GM12864 (cell line): ENCODE data around the gene CLNK.

Source experiments
- DNase-seq: peaks from one replicate; pipeline ENCODE4 v3.0.0-alpha.2; 2011; ENCODE audit warnings: low read depth
- H3K4me3 ChIP-seq: 2 replicates; pipeline ENCODE4 v1.5.1; 2011; ENCODE audit warnings: mild to moderate bottlenecking, low read depth, low read length, control low read depth
- CTCF ChIP-seq: IDR thresholded peaks from 2 replicates; pipeline ENCODE4 v1.5.1; 2011; ENCODE audit warnings: low read depth, mild to moderate bottlenecking, moderate library complexity, low read length, control low read depth, inconsistent platforms; ENCODE audit errors: missing control alignments

The CLNK gene

GRCh38 chr4:10639100-10639499, 45.5 kb downstream of the CLNK start:
- no peak for DNase-seq
- no peak for TF ChIP-seq CTCF
- H3K4me3 ChIP-seq = no peak overlapping the region

GRCh38 chr4:10635091-10635490, 49.5 kb downstream of the CLNK start:
- no peak for DNase-seq
- no peak overlapping the region for H3K4me3 ChIP-seq

GRCh38 chr4:10629394-10629793, 55.2 kb downstream of the CLNK start:
- no peak for TF ChIP-seq CTCF
- H3K4me3 ChIP-seq = no peak overlapping the region
- no peak for DNase-seq

More at GRCh38 chr4:10635091-10635490, 49.5 kb downstream of the CLNK start:
- no peak for TF ChIP-seq CTCF

- no peak for TF ChIP-seq CTCF
- no peak overlapping the region for H3K4me3 ChIP-seq
- no peak for DNase-seq
Observed at GRCh38 chr4:10625131-10625530, 59.4 kb downstream of the CLNK start.

- H3K4me3 ChIP-seq = no peak overlapping the region
- no peak for DNase-seq
- TF ChIP-seq CTCF = no peak
Observed at GRCh38 chr4:10623862-10624261, 60.7 kb downstream of the CLNK start.

GRCh38 chr4:10623241-10623640, 61.3 kb downstream of the CLNK start:
- DNase-seq = no peak
- no peak for TF ChIP-seq CTCF
- H3K4me3 ChIP-seq = no peak overlapping the region

GRCh38 chr4:10622728-10623127, 61.8 kb downstream of the CLNK start:
- TF ChIP-seq CTCF = peak; percentile 52
- DNase-seq = no peak
- H3K4me3 ChIP-seq = no peak overlapping the region
